NCI-H2196 treated with DMSO at 0.1 percent for 48 hours (cell line): ENCODE results near the gene GHRHR.

Experiments used
- DNase-seq: peaks from one replicate; lab custom pipeline; 2025; ENCODE audit not compliant: unreplicated experiment; lab: John Stamatoyannopoulos, UW

Gene GHRHR

DNA sequence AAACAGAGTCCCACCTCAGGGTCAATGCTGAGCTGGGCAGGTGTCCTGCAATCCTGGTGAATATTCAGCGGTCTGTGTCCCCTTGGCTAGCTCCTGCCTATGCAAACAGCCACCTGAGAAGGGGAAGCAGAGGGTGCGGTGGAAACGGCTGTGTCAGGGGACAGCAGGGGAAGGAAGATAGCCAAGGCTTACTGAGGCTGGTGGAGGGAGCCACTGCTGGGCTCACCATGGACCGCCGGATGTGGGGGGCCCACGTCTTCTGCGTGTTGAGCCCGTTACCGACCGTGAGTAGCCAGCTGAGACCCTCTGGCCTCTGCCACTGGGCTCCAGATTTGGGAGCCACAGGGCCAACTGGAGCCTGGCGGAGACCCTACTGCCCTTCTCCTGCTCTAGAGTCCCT, at the start of gene GHRHR:
Gene GHRHR (plus strand): TSS at position 112 of the 400 bp plus-strand sequence. CDS start 116 bp downstream, at position 228.
- DNase-seq: no peak

DNA sequence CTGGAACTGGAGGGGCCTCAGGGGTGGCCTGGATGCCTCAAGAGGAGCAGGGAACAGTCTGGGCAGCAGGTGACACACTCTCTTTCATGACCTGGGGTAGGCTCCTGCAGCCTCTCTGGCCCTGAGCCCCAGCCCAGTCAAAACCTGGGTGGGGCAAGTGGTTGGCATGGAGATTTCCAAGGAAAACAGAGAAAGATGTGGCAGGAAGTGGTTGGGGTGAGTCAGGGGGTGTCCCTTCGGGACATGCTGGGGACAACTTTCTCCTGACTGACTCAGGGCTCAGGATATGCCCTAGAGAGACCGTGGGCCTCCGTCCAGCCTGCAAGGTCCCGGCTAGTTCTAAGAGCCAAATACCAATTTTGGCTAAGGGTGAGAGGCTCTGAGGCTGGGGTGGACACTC, 49.2 kb upstream of the GHRHR start:
- DNase-seq: no peak

DNA sequence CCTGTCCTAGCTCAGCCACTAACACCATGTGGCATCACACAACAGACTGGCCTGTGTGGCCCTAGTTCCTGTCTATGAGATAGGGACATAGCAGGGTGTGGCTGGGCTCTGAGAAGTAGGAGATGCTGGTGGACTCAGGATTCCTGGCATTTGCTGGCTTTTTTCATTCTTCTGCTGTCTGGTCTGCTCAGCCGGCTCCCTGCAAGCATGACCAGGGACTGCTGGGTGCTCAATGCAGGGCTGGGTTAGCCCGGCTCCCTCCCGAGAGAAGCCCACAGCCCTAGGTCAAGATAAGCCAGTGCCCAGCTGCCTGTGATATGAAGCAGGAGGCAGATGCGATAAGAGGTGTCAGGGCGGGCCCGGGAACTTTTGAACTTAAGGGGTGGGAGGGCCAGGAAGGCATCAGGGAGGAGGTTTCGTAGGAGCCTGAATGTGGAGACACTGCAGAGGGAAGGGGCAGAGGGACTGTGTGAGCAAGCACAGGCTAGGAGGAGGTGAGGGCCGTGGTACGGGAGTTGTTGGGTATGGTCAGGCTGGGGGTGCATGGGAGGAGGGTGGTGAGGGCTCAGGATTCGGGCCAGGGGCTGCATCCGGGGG, 48.6 kb upstream of the GHRHR start:
- DNase-seq: no peak

DNA sequence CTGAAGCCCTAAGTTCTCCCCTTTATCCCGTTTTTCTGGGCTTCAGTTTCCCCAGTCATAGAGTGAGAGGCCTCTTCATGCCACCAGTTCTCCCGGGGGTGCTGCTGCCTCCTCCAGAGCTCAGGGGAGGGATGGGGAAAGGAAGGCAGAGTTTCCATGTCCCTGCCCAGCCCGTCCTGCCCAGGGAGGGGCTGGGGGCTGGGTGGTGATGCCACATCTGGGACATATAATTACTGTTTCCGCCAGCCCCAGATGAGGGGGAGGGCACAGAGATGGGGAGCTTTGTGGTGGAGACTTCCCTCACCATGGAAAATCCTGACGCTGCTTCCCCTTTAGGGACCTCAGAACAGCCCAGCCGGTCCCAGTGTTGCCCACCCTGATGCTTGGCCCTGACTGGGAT, 48.0 kb upstream of the GHRHR start:
- DNase-seq: no peak

DNA sequence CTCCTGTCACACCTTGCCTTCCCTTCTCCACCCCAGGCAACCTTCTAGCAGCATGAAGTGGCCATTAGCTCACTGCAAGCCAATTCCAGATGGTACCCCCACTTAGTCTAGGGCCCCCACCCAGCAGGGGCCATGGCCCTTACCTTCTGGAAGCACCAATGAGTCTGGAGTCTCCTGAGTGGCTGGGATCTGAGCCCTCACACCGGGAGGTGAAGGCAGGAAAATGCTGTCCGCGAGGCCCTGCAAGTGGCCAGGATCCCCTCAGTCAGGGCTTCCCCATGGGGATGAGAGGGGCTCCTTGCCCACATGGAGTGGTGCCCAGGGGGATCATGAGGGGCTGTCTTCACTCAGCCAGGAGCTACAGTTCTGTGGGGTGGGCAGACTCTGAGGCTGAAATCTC, 47.5 kb upstream of the GHRHR start:
- no peak for DNase-seq

DNA sequence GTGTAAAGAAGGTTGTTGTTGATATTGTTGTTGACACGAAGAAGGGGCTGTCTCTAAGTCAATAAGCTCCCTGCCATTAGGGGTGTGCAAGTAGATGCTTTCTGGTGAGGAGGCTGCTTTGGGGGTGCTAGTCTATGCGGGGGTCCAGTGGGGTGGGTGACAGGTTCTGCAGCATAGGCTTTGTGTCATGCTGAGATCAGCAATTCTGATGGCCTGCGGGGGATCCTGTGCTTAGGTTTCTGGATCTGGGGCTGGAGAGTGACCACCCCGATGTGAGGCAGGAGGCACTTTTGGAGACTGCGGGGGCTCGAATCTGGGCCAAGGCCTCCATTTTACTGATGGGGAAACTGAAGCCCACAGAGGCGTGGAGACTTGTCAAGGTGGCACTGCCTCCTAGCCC, 47.0 kb upstream of the GHRHR start:
- DNase-seq: no peak

DNA sequence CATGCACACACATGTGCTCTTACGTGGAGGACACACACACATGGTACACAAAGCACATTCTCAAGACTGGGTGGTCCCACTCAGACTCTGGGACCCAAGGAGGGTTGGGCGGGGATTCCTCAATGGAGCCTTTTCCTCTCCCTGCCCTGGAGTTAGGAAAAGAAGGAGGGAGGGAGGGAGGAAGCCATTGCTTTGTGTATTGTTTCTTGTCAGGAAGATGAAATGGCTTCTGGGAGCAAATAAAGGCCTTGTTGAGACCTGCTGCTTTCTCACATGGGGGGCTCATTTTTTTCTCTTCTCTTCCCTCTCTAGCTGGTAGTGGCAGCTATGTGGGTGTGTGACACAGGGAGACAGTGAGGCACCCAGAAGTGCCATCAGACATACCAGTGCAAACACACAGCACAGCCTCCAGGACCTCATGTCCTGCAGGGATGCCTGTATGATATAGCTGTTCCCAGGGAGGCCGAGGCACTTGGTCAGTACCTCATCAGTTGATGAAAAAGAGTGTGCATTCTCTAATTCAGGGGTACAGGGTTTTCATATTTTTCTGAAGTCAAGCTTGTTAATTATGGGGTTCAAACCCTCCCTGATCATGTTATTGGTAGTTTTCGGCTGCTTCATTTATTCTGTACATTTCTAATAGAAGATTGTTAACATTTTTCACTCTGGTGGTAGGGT, 46.4 kb upstream of the GHRHR start:
- no peak for DNase-seq

DNA sequence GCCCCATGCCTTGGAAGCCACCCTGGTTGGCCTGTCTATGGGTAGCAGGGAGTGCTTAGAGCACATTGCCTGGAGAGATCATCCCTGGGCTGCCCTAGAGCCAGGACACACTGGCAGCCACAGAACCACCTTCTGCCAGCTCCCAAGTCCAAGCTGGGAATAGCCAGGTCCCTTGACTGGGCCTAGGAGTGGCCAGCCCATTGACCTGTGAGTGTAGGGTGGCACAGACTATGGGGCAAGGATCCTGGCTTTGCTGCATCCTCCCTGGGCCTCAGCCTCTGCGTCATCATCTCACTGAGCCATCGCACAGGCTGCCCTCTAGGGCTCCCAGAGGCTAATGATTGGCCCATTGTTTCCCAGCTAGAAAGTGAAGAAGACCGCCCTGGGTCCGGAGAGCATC, 45.1 kb upstream of the GHRHR start:
- DNase-seq: no peak

DNA sequence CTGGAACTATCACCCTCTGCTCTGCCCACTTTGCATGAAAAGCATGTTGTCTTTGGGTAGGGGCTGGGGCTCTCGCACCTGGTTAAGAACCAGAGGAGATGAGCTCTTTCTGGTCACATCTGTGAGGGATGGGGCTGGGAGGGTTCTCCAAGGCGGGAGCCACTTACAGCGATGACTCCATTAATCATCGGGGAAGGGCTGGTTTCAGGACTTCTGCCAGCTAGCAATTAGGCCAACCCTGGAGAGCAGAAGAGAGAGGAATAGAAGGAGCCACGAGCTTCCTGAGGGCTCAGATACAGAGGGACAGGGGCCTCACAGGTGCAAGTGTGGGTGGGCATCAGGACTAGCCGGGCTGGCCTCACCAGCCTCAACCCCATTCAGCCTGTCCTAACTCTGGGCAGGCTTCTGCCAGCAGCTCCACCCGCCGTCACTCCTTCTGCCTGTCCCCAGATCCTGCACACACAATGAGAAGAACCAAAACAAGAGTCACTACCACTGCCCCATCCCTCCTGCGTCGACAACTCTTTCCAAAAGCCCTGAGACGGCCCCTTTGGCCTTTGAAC, 43.7 kb upstream of the GHRHR start:
- no peak for DNase-seq

DNA sequence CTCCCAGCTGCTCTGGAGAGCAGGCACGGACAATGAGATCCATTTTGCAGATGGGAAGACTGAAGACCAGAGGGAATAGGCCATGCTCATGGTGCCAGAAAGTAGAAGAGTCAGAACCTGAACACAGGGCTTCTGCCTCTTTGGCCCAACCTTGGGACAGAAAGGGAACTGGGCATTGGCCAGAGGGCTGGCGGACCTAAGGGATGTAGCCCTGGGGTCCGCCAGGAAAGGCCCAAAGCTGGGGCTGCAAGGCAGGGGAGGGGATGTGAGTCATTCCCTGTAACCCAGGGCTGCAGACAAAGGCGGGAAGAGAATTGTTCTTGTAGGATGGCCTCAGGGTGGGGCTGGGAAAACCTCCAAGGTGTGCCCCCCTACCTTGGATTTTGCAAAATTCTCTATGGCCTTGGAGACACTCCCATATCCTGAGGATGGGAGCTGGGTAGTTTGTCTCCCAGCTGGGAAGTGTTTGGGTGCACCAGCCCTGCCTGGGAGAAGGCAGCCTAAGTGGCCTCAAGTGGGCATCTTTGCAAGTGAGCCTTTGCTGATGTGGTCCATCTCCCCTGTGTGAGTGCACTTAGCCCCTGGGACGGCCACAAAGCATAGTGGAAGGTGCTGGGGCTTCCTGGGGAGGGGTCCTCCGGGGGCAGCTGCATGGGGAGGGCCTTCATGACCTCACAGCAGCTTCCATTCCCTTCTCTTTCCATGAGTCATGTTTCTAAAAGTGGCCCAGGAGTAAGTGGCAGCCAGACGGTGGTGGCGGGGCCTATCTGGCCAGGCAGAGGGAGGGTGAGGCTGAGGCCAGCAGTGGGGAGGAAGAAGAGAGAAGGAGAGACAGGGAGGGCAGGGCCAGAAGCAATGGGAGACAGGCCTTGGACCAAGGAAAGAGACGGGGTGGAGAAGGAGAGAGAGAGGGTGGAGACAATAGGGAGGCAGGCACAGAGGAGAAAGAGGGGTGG, 42.9 kb upstream of the GHRHR start:
- no peak for DNase-seq

DNA sequence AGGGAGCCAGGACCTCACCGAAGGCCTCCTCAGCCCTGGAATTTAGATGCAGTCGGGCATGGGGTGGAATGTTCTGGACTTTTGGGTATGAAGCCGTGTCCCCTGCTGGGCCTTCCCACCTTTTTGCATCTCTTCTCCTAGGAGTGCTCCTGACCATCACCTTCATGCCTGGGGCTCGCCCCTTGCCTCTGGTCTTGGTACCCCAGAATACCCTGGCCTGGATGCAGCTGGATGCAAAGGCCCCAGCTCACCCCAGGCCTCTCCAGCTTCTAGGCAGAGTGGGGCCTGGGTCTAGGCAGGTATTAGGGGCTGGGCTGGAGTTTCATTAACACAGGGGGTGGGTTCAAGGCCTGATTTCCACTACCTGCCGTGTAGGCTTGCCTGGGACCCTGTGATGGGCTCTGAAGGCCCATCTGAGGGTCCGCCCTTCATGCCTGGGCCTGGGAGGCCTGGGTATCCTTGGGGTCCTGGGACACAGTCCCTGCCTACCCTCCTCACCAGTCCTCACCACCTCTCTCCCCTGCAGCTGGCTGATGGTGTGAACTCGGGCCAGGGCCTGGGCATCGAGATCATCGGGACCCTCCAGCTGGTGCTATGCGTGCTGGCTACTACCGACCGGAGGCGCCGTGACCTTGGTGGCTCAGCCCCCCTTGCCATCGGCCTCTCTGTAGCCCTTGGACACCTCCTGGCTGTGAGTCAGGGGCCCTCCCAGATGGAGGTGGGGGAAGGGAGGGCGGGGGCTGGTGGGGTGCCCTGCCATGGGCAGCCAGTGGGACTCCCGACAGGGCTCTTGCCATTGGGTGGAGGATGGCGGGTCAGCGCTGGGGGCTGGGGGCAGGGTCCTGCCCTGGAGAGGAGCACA, 42.0 kb upstream of the GHRHR start:
- no peak for DNase-seq

DNA sequence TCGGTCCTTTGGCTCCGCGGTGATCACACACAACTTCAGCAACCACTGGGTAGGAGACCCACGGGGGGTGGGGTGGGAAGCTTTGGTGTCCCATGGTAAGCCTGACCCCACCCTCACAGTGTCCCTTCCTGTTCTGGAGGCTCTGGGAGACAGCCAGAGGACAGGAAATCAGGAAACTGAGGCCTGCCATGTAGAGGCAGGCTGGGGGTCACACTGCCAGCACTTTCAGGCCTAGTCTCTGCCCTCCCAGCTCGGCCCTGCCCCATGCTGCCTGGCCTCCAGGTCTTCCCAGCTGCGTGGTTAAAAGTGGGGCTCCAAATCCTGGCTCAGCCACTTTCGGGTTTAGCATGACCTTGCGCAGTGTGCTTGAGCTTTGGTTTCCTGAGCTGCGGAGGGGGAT, 41.2 kb upstream of the GHRHR start:
- DNase-seq: no peak

DNA sequence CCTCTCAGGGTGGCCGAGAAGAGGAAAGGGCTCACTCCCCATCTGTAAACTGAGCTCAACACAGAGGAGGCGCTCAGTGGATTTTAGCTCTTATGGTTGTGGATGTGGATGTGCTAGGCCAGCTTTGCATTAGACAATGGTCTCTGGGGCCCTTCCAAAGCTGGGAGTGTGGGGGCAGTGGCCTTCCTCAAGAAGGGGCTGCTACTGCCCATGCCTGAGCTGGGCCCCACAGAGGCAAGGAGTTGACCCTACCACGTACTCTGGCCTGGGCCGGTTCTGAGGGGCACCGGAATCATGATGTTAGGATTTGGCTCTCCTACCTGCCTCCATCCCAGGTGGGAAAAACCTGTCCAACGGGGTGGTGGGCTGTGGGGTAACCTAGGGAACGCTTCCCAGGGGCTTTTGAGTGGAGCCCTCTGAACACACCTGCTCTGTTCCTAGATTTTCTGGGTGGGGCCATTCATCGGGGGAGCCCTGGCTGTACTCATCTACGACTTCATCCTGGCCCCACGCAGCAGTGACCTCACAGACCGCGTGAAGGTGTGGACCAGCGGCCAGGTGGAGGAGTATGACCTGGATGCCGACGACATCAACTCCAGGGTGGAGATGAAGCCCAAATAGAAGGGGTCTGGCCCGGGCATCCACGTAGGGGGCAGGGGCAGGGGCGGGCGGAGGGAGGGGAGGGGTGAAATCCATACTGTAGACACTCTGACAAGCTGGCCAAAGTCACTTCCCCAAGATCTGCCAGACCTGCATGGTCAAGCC, 40.6 kb upstream of the GHRHR start:
- no peak for DNase-seq

DNA sequence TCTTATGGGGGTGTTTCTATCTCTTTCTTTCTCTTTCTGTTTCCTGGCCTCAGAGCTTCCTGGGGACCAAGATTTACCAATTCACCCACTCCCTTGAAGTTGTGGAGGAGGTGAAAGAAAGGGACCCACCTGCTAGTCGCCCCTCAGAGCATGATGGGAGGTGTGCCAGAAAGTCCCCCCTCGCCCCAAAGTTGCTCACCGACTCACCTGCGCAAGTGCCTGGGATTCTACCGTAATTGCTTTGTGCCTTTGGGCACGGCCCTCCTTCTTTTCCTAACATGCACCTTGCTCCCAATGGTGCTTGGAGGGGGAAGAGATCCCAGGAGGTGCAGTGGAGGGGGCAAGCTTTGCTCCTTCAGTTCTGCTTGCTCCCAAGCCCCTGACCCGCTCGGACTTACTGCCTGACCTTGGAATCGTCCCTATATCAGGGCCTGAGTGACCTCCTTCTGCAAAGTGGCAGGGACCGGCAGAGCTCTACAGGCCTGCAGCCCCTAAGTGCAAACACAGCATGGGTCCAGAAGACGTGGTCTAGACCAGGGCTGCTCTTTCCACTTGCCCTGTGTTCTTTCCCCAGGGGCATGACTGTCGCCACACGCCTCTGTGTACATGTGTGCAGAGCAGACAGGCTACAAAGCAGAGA, 39.9 kb upstream of the GHRHR start:
- no peak for DNase-seq

DNA sequence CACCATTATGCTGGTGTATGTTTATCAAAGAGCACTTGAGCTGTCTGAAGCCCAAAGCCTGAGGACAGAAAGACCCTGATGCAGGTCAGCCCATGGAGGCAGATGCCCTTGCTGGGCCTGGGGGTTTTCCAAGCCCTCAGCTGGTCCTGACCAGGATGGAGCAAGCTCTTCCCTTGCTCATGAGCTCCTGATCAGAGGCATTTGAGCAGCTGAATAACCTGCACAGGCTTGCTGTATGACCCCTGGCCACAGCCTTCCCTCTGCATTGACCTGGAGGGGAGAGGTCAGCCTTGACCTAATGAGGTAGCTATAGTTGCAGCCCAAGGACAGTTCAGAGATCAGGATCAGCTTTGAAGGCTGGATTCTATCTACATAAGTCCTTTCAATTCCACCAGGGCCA, 39.1 kb upstream of the GHRHR start:
- no peak for DNase-seq

DNA sequence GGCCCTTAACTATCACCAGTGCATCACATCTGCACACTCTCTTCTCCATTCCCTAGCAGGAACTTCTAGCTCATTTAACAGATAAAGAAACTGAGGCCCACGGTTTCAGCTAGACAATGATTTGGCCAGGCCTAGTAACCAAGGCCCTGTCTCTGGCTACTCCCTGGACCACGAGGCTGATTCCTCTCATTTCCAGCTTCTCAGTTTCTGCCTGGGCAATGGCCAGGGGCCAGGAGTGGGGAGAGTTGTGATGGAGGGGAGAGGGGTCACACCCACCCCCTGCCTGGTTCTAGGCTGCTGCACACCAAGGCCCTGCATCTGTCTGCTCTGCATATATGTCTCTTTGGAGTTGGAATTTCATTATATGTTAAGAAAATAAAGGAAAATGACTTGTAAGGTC, 38.6 kb upstream of the GHRHR start:
- DNase-seq: no peak

DNA sequence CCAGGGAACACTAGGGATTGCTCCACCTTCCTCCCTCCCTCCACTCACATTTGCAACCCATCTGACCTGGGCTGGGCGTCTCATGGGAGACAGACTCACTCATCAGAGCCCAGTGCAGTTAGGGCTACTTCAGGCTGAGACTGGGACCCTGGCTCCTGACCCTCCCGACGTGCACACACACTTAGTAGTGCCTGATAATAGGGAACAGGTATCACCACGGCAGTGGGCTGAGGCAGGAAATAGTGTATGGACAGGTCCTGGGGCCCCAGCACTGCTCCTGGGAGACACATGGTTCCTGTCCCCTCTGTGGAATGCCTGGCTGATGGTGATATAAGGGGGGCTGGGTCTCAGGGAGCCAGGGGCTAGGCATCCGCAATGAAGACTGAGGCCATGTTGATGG, 37.8 kb upstream of the GHRHR start:
- DNase-seq: no peak

DNA sequence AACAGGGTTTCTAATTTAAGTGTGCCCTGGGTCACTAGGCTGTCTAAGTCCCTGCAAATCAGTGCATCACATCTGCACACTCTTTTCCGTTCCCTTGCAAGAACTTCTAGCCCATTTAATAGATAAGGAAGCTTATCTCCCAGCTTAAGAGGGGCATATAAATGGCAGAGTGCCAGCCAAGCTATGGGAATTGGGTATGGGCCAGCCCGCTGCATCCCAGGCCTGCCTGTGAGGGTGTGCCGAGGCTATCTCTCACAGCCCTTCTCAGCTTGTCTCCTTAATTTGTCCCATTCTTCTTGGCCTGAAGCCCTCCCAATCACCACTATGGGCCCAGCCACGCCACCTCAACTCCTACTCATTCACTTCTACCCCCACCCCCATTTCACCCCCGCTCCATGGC, 37.4 kb upstream of the GHRHR start:
- DNase-seq: no peak

DNA sequence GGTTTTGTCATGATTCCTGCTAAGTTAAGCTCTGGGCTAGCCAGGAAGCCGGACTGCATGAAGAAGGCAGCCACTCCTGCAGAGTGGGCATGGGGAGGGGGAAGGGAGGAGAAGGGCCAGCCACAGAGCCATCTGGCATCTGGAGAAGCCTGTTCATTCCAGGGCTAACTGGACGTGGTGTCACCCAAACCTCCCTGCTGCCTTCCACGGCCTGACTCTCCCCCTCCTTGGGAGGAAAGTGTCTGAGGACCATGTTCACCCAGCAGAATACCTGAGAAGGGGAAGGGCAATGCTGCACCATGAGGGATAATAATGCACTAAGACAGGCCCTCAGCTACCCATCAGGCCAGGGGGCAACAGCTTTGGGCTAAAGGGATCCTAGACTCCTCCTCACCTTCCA, 36.7 kb upstream of the GHRHR start:
- DNase-seq: no peak

DNA sequence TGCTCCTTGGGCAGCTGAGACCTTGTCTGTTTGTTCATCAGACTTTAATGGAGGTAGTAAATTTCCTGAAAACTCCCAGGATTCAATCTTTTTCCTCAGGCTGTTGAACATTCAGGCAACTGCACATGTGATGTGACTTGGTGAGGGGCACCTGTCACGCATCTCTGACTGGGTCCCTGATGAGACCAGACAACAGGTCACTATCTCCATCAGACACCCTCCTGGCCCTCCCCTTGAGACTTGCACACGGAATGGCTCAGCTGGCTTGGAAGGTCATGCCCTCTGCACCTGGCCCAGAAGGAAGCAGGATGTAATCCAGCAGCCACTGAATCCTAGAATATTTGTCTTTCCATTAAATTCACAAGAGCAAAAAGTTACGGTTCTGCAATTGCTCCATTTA, 36.2 kb upstream of the GHRHR start:
- no peak for DNase-seq
